NCI-H345 (cell line): ENCODE data around the gene APBA2.

Experiments used
- DNase-seq: peaks from one replicate; lab custom pipeline; 2025; lab: John Stamatoyannopoulos, UW

APBA2 gene

DNA sequence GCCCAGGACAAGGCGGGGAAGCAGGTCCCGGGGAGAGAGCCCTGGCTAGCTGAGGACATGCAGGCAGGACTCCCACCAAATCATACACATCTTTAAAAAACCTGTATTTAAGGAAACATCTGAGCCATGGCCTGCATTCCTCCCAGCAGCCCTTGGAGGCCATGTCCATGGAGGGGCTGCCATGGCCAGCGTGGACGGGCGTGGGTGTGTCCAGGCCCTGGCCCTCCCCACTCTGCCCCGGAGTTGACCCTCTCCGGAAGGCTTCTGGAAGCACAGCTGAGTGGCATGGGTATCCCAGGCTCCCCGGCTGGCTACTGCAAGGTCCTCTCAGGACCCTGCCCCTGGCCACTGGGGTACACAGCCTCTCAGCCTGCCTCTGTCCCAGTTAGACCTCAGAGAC, 234.1 kb downstream of the APBA2 start:
- no peak for DNase-seq

DNA sequence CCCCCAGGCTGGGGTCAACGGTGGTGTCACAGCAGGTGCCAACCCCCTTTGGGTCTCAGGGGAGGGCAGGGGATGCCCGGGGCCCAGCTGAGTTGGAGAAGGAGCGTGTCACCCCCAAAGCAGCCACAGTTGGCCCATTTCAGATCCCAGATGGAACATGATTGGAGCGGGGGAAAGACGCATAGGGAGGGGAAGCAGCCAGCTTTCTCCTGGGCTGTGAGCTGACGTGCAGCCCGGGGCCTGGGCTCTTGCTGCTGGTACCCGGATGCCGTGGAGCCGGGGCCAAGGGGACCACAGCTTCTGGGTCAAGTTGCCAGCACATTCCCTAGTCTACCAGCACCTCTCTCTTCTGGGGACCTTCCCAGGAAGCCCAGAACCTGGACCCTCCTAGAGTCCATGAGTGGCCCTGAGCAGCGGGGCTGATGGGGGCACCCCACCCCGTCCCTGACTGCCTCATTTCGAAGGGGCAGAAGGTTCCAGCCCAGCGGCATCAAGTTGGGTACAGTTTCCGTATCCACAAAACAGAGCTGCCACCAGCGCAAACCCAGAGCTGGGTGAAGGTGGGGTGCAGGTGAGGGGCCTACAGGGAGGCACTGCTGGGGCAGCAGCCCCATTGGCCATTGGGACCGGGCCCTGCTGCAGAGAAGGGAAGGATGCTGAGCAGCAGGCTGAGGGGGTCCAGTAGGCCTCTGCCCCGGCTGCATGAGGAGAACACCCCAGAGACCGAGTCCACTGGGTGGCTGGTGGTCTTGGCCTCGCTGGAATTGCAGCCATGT, 235.0 kb downstream of the APBA2 start:
- no peak for DNase-seq

DNA sequence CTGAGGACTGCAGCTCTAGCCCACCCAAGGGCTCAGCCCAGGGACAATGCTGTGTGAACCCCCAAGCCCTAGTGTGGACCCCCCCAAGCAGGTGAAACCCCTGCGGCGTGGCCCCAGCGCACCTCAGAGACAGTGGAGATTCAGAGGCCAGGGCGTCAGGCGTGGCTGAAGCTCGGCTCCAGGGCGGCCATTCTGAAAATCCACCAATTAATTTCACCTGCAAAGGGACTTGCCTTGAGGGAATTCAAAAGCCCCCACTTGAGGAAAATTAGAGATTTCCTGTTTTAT, 235.5 kb downstream of the APBA2 start:
- DNase-seq = no peak

DNA sequence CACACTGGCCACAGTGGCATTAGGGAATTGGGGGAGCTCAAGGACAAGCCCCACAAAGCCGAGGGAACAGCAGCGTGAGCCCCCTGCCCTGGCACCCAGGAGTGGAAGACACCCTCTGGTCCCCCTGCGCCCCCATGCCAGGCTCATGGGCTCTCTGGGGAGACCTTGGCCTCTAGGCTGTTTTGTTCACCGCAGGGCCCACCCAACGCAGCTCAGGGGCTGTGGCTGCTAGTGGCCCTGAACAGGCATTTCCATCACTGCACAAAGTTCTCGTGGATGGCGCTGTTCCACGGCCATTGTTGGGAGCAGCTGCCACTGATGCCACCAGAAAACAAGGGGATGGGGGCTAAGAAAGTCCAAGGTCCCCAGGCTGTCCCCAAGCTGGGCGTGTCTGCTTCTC, 236.1 kb downstream of the APBA2 start:
- no peak for DNase-seq

GRCh38 chr15:29122506-29122905, 236.7 kb downstream of the APBA2 start:
- DNase-seq = no peak

DNA sequence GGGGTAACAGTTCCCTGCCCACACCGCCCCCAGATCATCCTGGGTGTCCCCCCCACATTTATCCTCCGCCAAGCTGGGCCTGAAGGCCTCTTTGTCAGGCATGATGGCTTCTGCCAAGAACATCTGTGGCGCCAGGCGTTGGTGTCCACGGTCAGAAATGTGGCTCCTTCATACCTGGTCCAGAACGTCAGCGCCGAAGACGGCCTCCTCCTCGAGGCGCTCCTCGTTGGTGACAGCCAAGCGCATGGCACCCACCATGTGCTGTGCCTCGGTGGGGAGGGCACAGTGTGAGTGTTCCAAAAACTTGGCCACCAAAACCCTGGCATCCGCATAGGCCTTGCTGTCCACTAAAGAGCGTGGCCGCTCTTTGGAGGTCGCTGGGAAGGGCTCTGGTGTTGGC, 237.4 kb downstream of the APBA2 start:
- DNase-seq = no peak

- DNase-seq = no peak
Observed at GRCh38 chr15:29123991-29124390, 238.2 kb downstream of the APBA2 start.

DNA sequence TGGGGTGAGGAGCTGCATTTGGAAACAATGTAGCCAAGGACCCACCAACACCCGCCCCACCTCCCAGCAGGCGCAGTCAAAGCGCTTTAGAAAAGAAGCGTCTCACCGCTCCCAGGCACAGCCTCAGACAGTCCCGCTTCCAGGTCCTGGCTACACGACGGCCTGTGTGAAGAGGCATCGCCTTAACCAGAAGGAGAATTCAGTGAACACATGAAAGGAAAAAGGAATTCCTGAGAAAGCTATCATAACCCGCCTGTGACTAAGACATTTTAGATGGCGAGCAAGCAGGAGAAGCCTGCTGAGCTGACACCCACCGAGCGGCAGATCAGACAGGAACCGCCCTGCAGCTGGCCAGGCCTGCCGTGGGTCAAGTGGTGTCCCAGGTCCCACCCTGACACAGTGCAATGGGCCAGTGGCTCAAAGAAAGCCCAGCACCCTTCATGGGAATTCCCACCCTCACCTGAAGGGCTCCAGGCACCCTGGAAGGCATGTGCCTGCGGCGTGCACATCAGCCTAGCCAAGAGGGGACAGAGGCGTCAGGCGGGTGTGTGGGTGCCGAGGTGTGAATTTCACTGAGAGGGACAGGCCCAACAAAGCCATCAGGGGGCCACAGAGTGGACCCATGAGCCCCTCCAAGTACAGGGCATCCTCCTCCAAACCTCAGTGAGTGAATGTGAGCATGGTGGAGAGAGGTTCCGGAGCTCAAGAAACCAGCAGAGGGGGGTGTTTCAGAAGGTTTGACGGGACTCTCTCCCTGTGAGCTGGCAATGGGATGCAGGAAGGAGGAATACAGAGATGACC, 239.0 kb downstream of the APBA2 start:
- no peak for DNase-seq

- no peak for DNase-seq
Observed at GRCh38 chr15:29125382-29126207, 239.8 kb downstream of the APBA2 start.

- DNase-seq = no peak
Observed at GRCh38 chr15:29126208-29126536, 240.4 kb downstream of the APBA2 start.

DNA sequence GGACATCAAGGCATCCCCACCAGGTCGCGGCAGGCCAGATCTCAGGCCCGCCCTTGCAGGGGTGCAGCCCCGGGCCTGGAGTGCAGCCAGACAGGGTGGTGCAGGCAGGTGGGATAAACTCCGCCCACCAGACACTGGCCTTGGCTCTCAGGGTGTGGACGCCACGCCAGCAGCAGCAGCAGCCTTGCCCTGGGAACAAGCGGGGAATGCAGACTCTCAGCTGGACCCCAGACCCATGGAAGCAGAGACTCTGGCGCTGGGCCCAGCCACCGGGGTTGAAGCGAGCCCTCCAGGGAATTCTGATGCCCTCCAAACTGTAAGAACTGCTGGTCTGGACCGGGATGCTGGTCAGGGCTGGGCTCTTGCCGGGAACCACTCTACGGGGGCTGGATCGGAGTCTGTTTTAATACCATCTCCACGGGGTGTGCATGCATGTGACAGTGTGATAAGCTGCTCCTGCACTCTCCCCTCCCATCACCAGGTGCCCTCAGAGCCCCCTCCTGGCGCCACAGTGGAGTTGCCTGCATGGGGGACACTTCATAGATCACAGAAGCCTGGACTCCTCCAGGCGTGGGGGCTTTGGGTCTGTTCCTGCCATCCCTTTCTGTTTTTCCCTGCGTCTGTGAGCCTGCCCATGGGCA, 241.2 kb downstream of the APBA2 start:
- DNase-seq = no peak

- no peak for DNase-seq
Observed at GRCh38 chr15:29127506-29128430, 242.0 kb downstream of the APBA2 start.

- no peak for DNase-seq
Observed at GRCh38 chr15:29128671-29129070, 242.9 kb downstream of the APBA2 start.

GRCh38 chr15:29129221-29129620, 243.4 kb downstream of the APBA2 start:
- DNase-seq = no peak

- DNase-seq = no peak
Observed at GRCh38 chr15:29129926-29130325, 244.2 kb downstream of the APBA2 start.

DNA sequence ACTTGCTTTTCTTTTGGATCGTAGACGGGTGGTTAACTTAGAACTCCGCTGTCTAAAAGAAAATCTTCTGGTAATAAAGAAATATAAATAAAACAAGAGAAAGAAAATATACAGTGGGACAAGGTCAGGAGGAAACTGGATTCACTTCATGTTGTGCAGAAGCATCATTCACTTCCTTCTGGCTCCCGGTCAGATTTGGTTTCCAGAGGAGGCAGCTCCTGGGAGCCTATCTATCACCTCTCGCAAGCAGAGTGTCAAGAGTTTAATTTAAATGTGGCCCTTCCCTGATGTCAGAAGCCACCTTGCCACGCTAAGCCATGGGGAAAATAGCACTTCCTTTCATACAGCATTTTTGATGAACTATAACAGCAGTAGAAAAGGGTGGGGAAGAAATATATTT, 244.7 kb downstream of the APBA2 start:
- DNase-seq = no peak

DNA sequence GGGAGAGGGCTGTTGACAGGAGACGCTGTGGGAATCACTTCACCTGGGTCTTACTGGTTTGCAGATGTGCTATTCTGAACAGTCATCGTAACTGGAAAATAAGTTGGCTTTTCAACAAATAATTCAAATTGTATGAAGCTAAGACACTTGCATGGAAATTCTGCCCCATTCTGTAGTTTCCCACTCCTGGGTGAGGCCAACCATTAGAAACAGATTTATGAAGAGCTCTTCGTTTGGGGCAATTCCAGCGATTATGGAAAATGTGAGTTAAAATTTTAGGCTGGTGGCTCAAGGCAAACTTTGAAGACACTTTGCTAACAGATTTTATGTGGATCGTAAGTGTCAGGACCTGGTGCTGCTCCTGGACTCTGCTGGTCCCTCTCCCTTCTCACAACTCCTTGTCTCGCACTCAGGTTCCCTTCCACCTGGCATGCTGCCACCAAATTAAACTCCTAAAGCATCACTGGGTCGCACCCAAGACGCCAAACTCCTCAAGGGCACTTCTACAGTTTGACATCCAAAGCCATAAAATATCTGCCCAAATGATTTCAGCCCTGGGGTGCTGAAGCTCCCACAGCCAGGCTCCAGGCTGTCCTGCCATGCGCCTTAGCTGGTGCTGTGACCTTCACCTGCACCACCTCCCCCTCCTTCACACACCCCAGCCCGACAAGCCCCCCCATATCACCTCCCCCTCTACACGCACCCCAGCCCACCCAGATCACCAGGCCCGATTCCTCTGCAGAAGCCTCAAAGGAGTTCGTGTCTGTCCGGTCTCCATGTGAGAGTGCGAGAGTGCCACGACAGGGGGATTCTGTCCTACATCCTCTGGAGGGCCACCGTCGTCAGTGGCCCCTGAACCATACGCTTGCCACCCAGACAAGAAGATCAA, 245.4 kb downstream of the APBA2 start:
- no peak for DNase-seq

DNA sequence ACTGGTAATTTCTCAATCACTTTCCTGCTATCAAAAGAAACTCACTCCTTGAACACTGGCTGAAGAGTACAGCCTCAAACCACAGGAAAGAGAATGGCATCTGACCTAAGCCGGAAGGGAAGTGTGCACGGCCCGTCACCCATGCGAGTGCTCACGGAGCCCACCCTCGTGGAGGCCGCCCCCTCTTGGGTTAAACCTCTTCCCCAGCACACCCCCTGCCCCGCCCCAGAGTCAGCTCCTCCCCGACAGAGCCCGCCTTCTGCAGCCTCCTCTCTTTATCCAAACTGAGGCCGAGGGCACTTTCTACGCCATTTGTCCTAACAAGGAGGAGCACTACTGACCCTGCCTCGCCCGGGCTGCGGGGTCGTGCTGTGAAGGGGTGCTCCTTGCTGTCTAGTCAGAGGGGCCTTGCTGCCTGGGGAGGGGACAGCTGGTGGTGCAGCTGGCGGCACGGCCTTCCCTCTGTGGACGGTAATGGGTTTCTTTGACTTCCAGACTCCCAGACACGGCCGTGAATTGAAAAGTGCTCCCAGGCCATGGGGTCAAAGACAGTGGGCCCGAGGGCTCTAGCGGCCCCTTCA, 246.2 kb downstream of the APBA2 start:
- no peak for DNase-seq

DNA sequence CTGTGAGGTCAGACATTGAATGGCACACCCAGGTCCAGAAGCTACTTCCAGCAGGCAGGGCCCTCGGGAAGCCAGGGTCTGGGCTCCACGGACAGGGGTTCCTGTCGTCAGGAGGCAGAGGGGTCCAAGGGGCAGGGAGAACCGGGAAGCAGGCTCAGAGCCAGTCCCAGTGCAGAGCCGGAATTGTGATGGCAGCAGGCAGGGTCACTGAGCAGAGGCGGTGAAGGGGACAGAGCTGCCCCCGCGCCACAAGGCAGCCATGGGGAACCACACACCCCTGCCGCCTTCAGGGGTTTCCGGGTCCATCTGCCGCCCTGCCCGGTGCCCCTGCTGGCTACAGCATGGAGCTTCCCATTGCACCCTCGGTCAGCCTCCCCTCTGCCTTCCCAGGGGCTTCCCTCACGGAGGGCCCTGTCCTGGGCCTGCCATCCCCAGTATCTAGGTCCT, 247.0 kb downstream of the APBA2 start:
- DNase-seq = no peak

DNA sequence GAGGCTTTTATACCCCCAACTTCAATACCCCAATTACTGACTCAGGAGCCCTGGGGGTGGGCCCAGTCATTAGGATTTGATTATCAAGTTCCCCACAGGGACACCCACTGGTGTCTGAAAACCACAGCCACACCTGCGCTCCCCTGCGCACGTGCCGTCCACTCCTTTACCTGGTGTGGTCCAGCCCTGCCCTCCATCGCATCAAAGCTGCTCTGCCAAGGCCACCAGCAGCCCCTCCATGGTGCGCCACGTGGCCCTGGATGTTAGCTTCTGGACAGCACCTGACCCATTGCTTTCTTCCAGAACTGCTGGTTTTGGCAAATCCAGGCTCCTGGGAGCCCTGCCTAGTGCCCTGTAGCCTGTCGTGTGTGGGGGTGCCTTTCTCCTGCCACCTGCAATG, 247.5 kb downstream of the APBA2 start:
- no peak for DNase-seq
